Keratinocyte (primary cell): ENCODE results near the gene CTXN1. TPM values are rescaled to one million over a fixed set of nuclear protein-coding genes. Genes with fewer than 3 reads are reported as not detected.

ENCODE experiments used
- DNase-seq: peaks from one replicate; pipeline ENCODE4 v3.0.0-alpha.2; 2011; ENCODE audit warnings: low read depth, missing footprints, low spot score
- FAIRE-seq: peaks from 2 replicates; lab custom pipeline; 2011; peaks lifted over from hg19 to GRCh38; lab: Jason Lieb, UNC
- H2AFZ ChIP-seq: 2 replicates; pipeline ENCODE4 v1.6.0; 2012; ENCODE audit warnings: low read length, control low read depth, inconsistent platforms; ENCODE audit not compliant: control insufficient read depth
- H3K27ac ChIP-seq: 2 replicates; pipeline ENCODE4 v1.5.1; 2011; ENCODE audit warnings: low read length; ENCODE audit not compliant: control insufficient read depth, insufficient read depth
- H3K27me3 ChIP-seq: 3 replicates; pipeline ENCODE4 v1.6.0; 2011; ENCODE audit warnings: low read length; ENCODE audit not compliant: control insufficient read depth, insufficient read depth; ENCODE audit errors: extremely low read depth
- H3K36me3 ChIP-seq, 2 experiments: 2 replicates in 1 of 2; 3 replicates in 1 of 2; pipeline ENCODE4 v1.5.1; 2011; ENCODE audit warnings: low read length in 2 of 2, mild to moderate bottlenecking in 1 of 2; ENCODE audit not compliant: control insufficient read depth in 2 of 2, insufficient read depth in 2 of 2; ENCODE audit errors: extremely low read depth in 1 of 2
- H3K4me1 ChIP-seq: 3 replicates; pipeline ENCODE4 v1.5.1; 2011; ENCODE audit warnings: low read length; ENCODE audit not compliant: control insufficient read depth, insufficient read depth; ENCODE audit errors: extremely low read depth
- H3K4me2 ChIP-seq: 3 replicates; pipeline ENCODE4 v1.6.0; 2011; ENCODE audit warnings: low read depth, low read length; ENCODE audit not compliant: control insufficient read depth, insufficient read depth; ENCODE audit errors: extremely low read depth
- H3K4me3 ChIP-seq, 3 experiments: fragments of 200-600 bp in 1 of 3; sonication (generic) in 1 of 3; 2 replicates in 2 of 3; 3 replicates in 1 of 3; pipeline ENCODE4 v1.5.1; 2011 to 2016; ENCODE audit warnings: low read length in 3 of 3, mild to moderate bottlenecking in 3 of 3, control low read depth in 2 of 3, inconsistent platforms in 1 of 3, low read depth in 1 of 3, mixed read lengths in 1 of 3, mixed run types in 1 of 3, moderate library complexity in 1 of 3; ENCODE audit not compliant: control insufficient read depth in 2 of 3, insufficient read depth in 2 of 3; ENCODE audit errors: extremely low read depth in 1 of 3
- H3K79me2 ChIP-seq: 2 replicates; pipeline ENCODE4 v1.6.0; 2012; ENCODE audit warnings: low read length; ENCODE audit not compliant: control insufficient read depth, insufficient read depth
- H3K9ac ChIP-seq: 3 replicates; pipeline ENCODE4 v1.6.0; 2011; ENCODE audit warnings: low read length; ENCODE audit not compliant: control insufficient read depth, insufficient read depth; ENCODE audit errors: extremely low read depth
- H3K9me1 ChIP-seq: 3 replicates; pipeline ENCODE4 v1.6.0; 2011; ENCODE audit warnings: low read length; ENCODE audit not compliant: control insufficient read depth, insufficient read depth; ENCODE audit errors: extremely low read depth
- H3K9me3 ChIP-seq: 2 replicates; pipeline ENCODE4 v1.5.1; 2012; ENCODE audit warnings: low read depth, low read length; ENCODE audit not compliant: control insufficient read depth
- H4K20me1 ChIP-seq: 3 replicates; pipeline ENCODE4 v1.6.0; 2011; ENCODE audit warnings: low read length; ENCODE audit not compliant: control insufficient read depth, insufficient read depth; ENCODE audit errors: extremely low read depth
- CTCF ChIP-seq, 3 experiments: IDR thresholded peaks in 1 of 3; conservative IDR thresholded peaks in 1 of 3; optimal IDR thresholded peaks in 1 of 3; 2 replicates in 2 of 3; 3 replicates in 1 of 3; pipeline versions ENCODE3 to v1.5.1; 2011; ENCODE audit warnings: low read length in 3 of 3, mild to moderate bottlenecking in 3 of 3, moderate library complexity in 2 of 3, control low read depth in 1 of 3, inconsistent platforms in 1 of 3; ENCODE audit not compliant: insufficient read depth in 2 of 3; ENCODE audit errors: extremely low read depth in 1 of 3
- EZH2 ChIP-seq: IDR thresholded peaks from one replicate; pipeline ENCODE4 v1.6.1; 2012; ENCODE audit warnings: inconsistent platforms, mild to moderate bottlenecking, low read length, moderate library complexity
- dilution Hi-C: fragments of 300-500 bp; cut with MboI; formaldehyde crosslinking; loops from one replicate; pipeline ENCODE4 v1.7.0; 2020; ENCODE audit warnings: low sequenced_read_pairs; ENCODE audit not compliant: extremely low pct_ligation_motif_present
- polyA plus RNA-seq, 5 experiments: library from polyadenylated mRNA; depleted of rRNA in 3 of 5; stranded (reverse) in 3 of 5; stranded (forward) in 1 of 5; unstranded in 1 of 5; fragments of >200 nt; gene quantifications; 1 replicate in 1 of 5; 2 replicates in 3 of 5; 3 replicates in 1 of 5; pipeline versions ENCODE4 v1.2.1 to v1.2.3, GENCODE V29; 2011 to 2012; ENCODE audit warnings: missing spikeins in 2 of 5, low read depth in 1 of 5, low replicate concordance in 1 of 5

The CTXN1 gene
- polyA plus RNA-seq, 1 donor (not counting 4 experiments of a cell fraction or from before 2014, with no cell fraction given), result 0.41 TPM

DNA sequence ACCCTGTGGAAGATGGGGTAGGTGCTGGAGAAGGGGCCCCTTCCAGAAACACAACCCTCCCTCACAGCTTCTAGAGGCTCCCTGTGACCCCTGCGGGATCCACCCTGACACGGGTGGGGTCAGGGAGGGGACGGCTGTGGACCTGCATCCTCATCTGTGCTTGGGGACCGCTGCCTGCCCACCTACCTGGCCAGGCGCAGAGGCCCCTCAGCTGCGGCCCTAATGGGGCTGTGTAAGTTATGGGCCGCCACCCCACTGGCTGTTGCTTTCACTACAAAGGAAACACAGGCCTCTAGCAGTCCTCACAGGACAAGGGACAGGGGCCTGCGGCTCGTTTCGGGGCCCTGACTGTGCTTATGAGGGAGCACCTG is 7.0 kb upstream of the CTXN1 start:
- H3K27ac ChIP-seq, result no peak overlapping the region
- no peaks in the 10 kb centered on the region for H3K9me3 ChIP-seq
- FAIRE-seq, result no peak
- no peak overlapping the region for H3K4me2 ChIP-seq
- peaks cover 2% of the 10 kb centered on the region for H3K79me2 ChIP-seq
- H3K4me1 ChIP-seq, result peaks cover 25% of the 10 kb centered on the region
- no peak overlapping the region for H3K9ac ChIP-seq
- no peak for DNase-seq
- no peak overlapping the region for H2AFZ ChIP-seq
- no peaks in the 10 kb centered on the region for H4K20me1 ChIP-seq
- dilution Hi-C loops, result no loop called here
- no peaks in the 10 kb centered on the region for H3K27me3 ChIP-seq
- H3K36me3 ChIP-seq, result peaks cover 36 to 40% of the 10 kb centered on the region in 2 experiments
- H3K4me3 ChIP-seq, result no peak overlapping the region
- no peak for TF ChIP-seq CTCF (optimal IDR thresholded peaks at IDR 0.05 in 1 of 3, IDR thresholded peaks at IDR 0.05 in 1 of 3, conservative IDR thresholded peaks at IDR 0.05 in 1 of 3; ENCODE audit: extremely low read depth in 1 of 3, insufficient read depth in 2 of 3, low read length in 3 of 3)
- TF ChIP-seq EZH2, result no peak
- H3K9me1 ChIP-seq, result peaks cover 3% of the 10 kb centered on the region

DNA sequence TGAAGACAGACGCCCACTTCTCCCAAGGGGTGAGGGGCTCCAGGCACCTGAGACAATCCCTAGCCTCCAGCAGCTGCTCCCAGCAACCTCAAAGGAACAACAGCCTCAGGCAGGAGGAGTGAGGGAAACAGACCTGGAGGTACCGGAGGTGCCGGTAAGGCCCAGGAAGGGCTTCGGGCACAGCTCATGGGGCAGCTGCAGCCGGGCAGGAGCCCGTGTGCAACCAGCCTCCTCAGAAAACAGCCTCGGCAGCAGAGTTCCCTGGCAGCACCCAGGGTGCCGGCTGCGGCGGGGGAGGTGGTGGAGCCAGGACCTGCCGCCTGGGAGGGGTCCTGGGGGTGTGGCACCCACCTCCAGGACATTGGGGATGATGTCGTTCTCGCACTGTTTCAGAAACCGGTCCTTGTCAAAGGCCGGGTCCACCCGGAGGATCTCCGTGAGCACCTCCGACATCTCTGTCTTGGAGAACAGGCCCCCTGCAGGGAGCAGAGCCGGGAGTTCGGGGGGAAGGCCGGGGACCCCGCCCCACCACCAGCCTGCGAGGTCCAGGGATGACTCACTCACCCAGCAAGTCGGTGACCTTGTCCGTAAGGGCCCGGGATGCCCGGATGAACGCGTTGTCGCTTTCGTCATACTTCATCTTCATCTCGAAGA is 6.5 kb upstream of the CTXN1 start:
- dilution Hi-C loops, result no loop called here
- Histone ChIP-seq H3K36me3 (peaks cover 33 to 39% of the 10 kb centered on the region in 2 experiments), H3K4me2 (no peak overlapping the region), H3K79me2 (peaks cover 2% of the 10 kb centered on the region), H3K9ac (no peak overlapping the region), H3K9me3 (no peaks in the 10 kb centered on the region), H3K4me1 (peaks cover 27% of the 10 kb centered on the region), H3K27me3 (no peaks in the 10 kb centered on the region), H4K20me1 (no peaks in the 10 kb centered on the region), H2AFZ (no peak overlapping the region), H3K4me3 (no peak overlapping the region), H3K27ac (no peak overlapping the region), H3K9me1 (peaks cover 3% of the 10 kb centered on the region)
- FAIRE-seq (no peak), DNase-seq (no peak)
- no peak for TF ChIP-seq EZH2
- TF ChIP-seq CTCF (optimal IDR thresholded peaks at IDR 0.05 in 1 of 3, IDR thresholded peaks at IDR 0.05 in 1 of 3, conservative IDR thresholded peaks at IDR 0.05 in 1 of 3; ENCODE audit: extremely low read depth in 1 of 3, insufficient read depth in 2 of 3, low read length in 3 of 3), result no peak
